GM12873 (cell line): ENCODE data around the gene MYH9.

Source experiments
- TF ChIP-seq, protein P1 (sequence below): IDR thresholded peaks from 2 replicates; pipeline ENCODE4 v1.5.1; 2012; ENCODE audit warnings: low read depth, mild to moderate bottlenecking, moderate library complexity, low read length, control low read depth; ENCODE audit not compliant: insufficient read depth; ENCODE audit errors: missing control alignments

Gene MYH9

DNA sequence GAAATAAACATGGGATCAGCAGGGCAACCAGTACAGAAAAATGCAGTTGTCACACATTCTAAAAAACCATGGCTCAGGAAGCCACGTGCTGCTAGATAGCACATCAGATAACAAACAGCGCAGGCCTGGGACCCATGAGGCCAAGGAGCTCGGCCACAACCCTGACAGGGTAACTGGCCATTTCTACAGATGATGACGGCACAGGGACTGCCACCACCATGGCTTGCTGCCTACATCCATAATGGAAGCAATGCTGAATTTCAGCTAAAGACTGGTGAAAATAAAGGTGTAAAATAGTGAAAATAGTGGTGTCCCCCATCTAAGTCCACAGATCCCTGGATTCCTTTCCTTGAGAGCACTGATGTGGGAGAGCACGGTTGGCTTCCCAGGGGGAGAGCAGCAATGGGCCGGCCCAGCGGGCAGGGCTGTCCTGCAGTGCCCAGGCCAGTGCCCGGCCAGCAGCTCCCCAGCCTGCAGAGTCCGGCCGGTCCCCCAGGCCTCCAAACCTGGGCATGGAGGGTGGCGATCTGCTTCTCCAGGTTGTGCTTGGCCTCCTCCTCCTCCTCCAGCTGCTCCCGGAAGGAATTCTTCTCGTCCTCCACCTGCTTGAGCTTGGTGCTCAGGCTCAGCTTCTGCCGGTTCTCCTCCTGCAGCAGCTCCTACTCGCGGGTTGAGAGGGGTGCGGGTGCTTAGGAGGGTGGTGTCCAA lies 94.8 kb downstream of the MYH9 start:
- TF ChIP-seq, protein P1, sequence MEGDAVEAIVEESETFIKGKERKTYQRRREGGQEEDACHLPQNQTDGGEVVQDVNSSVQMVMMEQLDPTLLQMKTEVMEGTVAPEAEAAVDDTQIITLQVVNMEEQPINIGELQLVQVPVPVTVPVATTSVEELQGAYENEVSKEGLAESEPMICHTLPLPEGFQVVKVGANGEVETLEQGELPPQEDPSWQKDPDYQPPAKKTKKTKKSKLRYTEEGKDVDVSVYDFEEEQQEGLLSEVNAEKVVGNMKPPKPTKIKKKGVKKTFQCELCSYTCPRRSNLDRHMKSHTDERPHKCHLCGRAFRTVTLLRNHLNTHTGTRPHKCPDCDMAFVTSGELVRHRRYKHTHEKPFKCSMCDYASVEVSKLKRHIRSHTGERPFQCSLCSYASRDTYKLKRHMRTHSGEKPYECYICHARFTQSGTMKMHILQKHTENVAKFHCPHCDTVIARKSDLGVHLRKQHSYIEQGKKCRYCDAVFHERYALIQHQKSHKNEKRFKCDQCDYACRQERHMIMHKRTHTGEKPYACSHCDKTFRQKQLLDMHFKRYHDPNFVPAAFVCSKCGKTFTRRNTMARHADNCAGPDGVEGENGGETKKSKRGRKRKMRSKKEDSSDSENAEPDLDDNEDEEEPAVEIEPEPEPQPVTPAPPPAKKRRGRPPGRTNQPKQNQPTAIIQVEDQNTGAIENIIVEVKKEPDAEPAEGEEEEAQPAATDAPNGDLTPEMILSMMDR = no peak

DNA sequence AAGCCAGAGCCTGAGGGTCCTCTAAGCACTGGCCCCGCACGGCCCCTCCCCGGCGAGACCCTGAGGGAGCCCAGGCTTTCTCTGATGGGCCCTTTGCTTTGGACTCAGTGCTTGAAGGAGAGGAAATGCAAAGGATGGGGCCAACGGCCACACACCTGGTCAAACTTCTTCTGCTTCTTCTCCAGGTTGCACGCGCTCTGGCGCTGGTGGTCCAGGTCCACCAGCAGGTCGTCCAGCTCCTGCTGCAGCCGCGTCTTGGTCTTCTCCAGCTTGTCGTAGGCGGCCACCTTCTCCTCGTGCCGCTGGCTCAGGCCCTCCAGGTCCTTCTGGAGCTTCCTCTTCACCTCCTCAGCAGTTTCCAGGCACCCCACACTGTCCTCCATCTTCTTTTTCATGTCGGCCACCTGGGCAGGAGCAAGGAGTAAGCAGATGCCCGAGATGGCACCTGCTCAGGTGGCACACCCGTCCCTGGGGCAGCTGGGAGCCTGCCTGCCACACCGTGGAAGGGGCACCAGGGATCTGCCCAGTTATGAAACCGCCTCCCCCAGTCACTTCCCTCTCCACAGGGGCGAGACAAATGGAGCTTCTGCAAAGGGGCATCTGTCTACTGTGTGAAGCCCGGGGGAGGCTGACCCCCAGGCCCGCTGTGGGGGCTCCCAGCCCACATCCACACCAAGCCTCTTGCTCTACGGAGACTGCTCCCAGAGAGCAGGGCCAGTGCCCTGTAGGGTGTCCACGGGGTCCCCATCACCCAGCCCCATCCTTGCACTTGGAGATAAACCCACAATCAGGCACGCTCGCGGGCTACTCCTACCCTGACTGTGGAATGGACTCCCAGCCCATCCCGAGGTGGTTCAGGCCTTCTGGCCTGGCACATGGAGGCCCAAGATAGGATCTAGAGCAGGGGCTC lies 95.7 kb downstream of the MYH9 start:
- TF ChIP-seq, protein P1 = no peak

DNA sequence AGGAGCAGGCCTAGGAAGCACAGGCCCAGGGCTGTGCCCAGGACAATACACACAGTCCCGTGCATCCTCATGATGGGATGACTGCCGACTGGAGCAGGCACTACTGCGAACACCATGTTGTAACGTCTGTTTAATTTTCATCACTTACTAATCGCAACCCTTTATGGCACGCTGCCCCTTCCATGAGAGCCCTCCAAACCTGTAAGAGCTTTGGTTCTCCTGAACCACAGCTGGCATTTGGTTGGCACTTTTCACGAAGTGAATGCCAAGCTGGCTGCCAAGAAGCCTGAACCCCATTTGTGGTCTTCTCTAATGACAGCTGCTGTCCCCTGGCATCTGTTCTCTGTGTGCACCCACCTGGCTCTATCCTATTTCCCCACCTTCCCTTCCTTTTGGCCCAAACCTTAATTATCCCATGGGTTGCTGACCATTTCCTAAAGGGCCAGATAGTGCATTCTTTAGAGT lies 98.3 kb downstream of the MYH9 start:
- TF ChIP-seq, protein P1 = no peak

DNA sequence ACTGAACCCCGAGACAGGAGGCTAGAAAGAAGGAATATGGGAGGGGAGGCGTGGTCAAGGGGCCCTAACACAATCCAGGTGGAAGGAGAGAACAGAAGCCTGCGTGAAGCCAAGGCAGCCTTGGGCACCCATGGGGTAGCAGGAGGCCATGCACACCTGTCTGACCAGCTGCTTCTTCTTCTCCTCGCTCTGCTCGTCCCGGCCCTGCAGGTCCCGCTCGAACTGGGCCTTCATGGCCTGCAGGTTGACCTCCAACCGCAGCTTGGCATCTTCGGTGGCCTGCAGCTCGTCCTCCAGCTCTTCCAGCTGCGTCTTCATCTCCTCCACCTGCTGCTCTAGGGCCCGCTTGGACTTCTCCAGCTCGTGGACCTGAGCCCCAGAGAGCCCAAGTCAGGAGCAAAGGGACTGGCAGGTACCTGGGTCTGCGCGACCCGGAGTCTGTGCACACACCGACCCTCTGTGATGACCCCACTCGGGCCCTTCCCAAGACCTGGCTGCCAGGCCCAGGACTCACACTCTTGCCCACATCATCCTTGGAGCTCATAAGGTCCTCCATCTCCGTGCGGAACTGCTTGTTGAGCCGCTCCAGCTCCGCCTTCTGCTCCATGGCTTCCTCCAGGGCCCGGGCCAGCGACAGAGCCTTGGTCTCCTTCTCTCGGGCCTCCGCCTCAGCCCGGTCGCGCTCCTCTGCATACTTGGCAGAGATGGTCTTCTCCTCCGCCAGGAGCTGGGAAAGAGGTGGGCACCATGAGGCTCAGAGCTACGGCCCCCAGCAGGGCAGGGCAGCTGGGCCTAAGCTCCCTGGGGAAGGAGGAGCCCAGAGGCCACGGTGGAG lies 99.0 kb downstream of the MYH9 start:
- TF ChIP-seq, protein P1 = no peak

DNA sequence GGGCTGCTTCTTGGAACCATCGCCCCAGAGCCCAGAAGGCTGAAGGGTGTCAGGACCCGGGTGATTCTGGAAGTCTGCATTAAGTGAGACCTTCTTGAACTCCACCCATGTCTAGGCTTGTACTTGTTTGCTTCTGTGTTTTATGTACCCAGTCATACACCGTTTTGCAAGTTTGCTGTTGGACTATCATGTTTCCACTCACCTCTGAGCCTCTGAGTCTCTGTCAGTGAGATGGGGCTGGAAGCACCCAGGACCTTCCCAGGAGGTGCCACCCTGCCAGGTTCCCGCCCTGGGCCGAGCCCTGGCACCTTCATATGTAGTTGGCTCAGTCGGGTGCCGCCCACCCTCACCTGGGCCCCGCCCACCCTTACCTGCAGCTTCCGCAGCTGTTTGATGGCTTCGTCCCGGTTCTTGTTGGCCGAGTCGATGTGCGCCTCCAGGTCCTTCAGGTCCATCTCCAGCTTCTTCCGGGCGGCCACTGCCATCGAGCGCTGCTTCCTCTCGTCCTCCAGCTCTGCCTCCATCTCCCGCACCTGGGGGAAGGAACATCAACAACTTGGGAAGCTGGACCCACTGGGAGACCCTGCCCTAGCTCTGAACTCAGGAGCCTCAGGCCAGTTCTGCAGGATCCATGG lies 99.8 kb downstream of the MYH9 start:
- TF ChIP-seq, protein P1 = no peak

DNA sequence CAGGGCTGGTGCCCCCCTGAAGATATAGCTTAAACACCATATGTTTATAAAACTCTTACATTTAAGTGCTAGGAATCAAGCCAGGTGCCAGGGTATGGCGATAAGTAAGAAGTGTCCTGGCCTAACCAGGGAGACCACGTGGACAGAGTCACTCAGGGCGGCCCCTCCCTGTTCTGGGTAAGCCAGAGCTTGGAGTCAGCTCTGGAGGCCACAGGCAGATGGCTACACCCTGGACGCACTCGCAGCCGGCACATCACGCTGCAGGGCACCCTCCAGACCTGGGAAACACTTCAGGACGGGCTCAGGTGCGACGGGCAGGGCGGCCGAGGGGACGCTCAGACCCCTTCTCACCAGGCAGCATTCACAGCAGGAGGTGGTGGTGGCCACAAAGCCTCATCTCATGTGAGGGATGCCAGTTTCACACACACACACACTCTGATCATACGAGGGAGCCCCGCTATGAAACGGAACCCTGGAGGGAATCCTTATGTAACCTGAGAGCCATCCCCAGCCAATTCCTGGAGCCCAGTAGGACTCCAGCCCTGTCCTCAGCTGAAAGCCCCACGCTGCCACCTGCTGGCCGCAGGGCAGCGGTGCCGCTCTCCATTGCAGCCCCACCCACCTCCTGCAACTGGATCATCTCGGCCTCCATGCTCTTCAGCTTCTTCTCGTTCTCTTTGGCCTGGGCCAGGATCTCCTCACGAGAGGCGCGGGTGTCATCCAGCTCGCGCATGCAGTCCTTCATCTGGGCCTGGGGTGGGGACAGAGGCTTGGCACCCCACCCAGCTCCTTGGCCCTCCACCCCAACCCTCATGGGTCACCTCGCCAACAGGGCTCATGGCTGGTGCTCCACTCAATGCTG lies 101.4 kb downstream of the MYH9 start:
- TF ChIP-seq, protein P1 = peak; percentile 98
